ENCODE data around the gene UNC93B1. TPM values are rescaled to one million over a fixed set of nuclear protein-coding genes. Genes with fewer than 3 reads are reported as not detected.
A peak's percentile ranks its signal among the peaks of the same experiment; 100 is the strongest.

Gene UNC93B1
- total and polyA plus RNA-seq, 12 donors, result 3.2 to 18.2 (median 6.8) TPM

- H3K4me1 ChIP-seq, result peaks cover 0 to 6% (median 0%) of the 10 kb centered on the region in 9 donors
- no peak for TF ChIP-seq CTCF (IDR thresholded peaks at IDR 0.05)
- no peak overlapping the region for H3K4me3 ChIP-seq
- DNase-seq (no peak), ATAC-seq (peak in 4 of 8 donors; percentile 12 to 39 (median 17))
- H3K36me3 ChIP-seq, result peaks cover 0 to 75% (median 7%) of the 10 kb centered on the region in 9 donors
- WGBS, 2 donors, result 78 to 81% methylated on average over 14 of the region's 14 CpGs
- intact Hi-C loops (cut with DNase I), result no loop called here
- H3K27me3 ChIP-seq, result no peaks in the 10 kb centered on the region
- H3K9me3 ChIP-seq, result no peaks in the 10 kb centered on the region
- H3K27ac ChIP-seq, result no peak overlapping the region
These were observed 47.6 kb upstream of the UNC93B1 start for GRCh38 chr11:68051191-68052136.

DNA sequence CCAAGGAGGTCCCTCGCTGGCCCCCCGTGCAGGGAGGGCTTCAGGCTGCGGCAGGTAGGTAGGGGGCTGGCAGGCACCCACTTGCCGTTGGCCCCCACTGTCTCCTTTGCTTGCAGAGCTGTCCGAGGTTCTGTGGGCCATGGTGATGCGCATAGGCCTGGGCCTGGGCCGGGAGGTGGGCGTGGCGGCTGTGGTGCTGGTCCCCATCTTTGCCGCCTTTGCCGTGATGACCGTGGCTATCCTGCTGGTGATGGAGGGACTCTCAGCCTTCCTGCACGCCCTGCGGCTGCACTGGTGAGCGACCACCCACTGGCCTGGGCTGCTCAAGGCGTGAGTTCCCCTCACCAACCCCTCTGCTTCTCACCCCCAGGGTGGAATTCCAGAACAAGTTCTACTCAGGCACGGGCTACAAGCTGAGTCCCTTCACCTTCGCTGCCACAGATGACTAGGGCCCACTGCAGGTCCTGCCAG, 46.5 kb upstream of the UNC93B1 start:
- DNase-seq, result no peak
- Histone ChIP-seq H3K27me3 (no peaks in the 10 kb centered on the region), H3K4me3 (no peak overlapping the region), H3K27ac (no peak overlapping the region), H3K4me1 (peaks cover 0 to 6% (median 0%) of the 10 kb centered on the region in 9 donors), H3K36me3 (peaks cover 0 to 86% (median 7%) of the 10 kb centered on the region in 9 donors), H3K9me3 (no peaks in the 10 kb centered on the region)
- TF ChIP-seq CTCF (IDR thresholded peaks at IDR 0.05), result no peak
- intact Hi-C loops (cut with DNase I), result no loop called here
- WGBS, 2 donors, result 91 to 92% methylated on average over 18 of the region's 18 CpGs
- no peak for ATAC-seq

DNA sequence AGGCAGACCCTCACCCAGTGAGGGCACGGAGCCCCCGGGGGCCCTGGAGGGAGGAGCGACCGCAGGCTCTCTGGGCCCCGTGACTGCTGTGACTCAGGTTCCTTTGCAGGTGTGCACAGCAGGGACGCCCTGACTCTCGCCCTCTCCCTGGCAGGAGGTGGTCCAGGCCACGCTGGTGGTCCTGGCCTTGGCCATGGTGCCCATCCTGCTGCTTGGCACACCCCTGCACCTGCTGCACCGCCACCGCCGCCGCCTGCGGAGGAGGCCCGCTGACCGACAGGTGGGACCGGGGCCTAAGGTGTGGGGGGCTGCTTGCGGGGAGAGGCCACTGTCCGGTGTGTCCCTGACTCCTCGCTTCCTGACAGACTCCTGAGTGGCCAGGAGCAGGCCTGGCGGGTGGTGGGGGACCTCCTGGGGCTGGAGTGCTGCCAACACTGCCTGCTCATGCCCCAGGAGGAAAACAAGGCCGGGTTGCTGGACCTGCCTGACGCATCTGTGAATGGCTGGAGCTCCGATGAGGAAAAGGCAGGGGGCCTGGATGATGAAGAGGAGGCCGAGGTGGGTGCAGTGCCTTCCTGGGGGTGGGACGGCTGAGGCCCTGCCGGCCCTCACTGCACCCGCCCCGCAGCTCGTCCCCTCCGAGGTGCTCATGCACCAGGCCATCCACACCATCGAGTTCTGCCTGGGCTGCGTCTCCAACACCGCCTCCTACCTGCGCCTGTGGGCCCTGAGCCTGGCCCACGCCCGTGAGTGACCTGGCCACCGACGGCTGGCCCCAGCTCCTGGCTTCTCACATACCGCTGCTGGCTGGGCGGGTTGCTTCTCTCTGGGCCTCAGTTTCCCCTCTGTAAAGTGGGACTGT, 45.8 kb upstream of the UNC93B1 start:
- no peak for TF ChIP-seq CTCF (IDR thresholded peaks at IDR 0.05)
- H3K36me3 ChIP-seq, result peaks cover 0 to 92% (median 7%) of the 10 kb centered on the region in 9 donors
- no peaks in the 10 kb centered on the region for H3K27me3 ChIP-seq
- H3K27ac ChIP-seq, result no peak overlapping the region
- WGBS, 2 donors, result 89% methylated on average over 40 of the region's 40 CpGs
- no peak overlapping the region for H3K4me3 ChIP-seq
- H3K9me3 ChIP-seq, result no peaks in the 10 kb centered on the region
- DNase-seq (no peak), ATAC-seq (no peak)
- H3K4me1 ChIP-seq, result peaks cover 0 to 6% (median 0%) of the 10 kb centered on the region in 9 donors
- intact Hi-C loops (cut with DNase I), result no loop called here

All from heart right ventricle (tissue), 16 donors.